ENCODE data around the gene TTC36.
A peak's percentile ranks its signal among the peaks of the same experiment; 100 is the strongest.
"Not testable (repeated sequence)": the region's sequence is repeated elsewhere in the genome, so short reads cannot be mapped to it uniquely, and the experiment has no call there.

TTC36 gene, protein sequence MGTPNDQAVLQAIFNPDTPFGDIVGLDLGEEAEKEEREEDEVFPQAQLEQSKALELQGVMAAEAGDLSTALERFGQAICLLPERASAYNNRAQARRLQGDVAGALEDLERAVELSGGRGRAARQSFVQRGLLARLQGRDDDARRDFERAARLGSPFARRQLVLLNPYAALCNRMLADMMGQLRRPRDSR

DNA sequence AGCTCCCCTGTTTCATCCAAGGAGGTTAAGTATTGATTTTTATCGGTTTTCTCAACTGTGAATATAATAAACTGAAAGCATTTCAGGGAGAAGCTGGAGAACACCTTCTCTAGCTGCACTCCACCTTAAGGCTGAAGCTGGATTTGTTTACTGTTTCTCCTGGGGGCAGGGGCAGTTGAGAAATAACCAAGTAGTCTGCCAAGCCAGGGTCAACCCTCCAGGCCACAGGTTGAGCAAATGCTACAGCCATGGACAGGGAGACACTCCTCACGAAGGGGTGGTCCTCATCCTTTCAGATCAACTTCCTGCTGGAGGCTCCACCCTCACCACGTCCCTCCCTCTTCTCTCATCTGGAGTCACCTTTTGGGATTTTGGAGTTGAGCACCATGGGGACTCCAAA is at the start of gene TTC36:
TSS of gene TTC36 (plus strand) at position 366 of the 400 bp plus-strand sequence. CDS start at position 387, 21 bp downstream.
- DNase-seq (ENCODE audit: low read depth in 2 of 2), result no peak

DNA sequence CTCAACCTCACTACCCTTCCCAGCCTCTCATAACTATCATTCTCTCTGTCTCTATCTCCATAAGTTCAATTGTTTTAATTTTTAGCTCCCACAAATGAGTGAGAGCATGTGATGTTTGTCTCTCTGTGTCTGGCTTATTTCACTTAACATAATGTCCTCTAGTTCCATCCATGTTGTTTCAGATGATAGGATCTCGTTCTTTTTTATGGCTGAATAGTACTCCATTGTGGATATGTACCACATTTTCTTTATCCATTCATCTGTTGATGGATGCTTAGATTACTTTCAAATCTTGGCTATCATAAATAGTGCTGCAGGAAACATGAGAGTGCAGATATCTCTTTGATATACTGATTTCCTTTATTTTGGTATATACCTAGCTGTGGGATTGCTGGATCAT is 46.0 kb upstream of the TTC36 start:
- DNase-seq (ENCODE audit: low read depth in 2 of 2), result not testable (repeated sequence)

DNA sequence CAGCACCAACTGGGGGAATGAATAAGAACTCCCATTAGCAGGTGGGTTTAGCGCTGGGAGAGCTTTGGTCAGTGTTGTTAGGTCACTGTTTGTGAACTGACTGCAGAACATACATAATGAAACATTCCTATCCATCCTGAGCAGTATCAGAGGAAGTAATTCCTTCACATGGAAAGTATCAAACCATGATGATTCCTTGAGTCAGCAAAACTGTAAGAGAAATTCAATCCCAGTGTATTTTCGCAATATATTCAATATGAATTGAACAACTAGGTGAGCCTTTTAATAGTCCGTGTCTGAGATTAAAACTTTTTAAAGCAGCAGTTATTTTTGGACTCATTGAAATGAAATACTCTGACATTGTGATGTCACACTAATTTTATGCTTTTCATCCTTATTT is 42.9 kb upstream of the TTC36 start:
- DNase-seq (ENCODE audit: low read depth in 2 of 2), result no peak

DNA sequence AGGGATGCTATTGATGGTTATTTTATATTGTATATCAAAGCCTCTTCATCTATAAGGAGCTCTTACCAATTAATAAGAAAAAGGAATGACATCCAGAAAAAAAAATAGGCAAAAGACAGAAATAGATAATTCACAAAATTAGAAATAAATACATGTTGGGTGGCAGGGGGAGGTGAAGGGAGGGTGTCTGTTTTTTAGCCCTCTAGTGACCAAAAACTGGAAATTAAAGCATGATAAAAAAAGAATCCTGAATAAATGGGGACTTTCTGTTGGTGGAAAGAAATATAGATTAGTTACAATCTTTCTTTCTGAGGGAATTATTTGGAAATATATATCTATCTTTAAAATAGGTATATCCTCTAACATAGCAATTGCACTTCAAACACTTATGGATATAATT is 42.0 kb upstream of the TTC36 start:
- no peak for DNase-seq (ENCODE audit: low read depth in 2 of 2)

DNA sequence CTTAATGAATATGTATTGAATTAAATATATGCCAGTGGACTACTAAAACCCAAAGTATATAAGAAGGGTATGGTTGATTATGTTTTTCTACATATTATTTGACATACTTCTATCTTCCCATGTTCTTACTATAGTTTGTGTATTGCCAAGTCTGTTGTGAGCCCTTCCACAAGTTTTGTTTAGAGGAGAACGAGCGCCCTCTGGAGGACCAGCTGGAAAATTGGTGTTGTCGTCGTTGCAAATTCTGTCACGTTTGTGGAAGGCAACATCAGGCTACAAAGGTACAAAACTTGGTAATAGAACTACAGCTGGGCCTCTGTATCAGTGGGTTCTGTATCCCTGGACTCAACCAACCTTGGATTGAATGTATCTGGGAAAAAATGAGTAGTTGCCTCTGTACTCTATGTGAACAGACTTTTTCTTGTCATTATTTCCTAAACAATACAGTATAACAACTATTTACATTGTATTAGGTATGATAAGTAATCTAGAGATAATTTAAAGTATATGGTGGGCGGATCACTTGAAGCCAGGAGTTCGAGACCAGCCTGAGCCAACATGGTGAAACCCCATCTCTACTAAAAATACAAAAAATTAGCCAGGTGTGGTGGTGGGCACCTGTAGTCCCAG is 38.7 kb upstream of the TTC36 start:
- DNase-seq (ENCODE audit: low read depth in 2 of 2), result peak; percentile 40 to 46

DNA sequence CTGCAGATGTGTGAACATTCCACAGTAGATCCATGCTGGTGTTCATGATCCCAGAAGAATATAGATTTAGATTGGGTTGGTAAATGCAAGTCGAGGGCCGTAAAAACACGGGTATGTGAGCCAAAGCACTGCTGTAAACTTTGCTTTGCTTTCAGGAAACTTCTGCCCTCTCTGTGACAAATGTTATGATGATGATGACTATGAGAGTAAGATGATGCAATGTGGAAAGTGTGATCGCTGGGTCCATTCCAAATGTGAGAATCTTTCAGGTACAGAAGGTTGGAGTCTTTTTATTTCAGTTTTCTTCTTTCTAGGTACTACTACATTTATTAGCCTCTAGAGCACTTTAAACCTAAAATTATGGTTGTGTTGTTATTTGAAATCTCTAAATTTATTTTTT is 36.2 kb upstream of the TTC36 start:
- DNase-seq (ENCODE audit: low read depth in 2 of 2), result no peak

DNA sequence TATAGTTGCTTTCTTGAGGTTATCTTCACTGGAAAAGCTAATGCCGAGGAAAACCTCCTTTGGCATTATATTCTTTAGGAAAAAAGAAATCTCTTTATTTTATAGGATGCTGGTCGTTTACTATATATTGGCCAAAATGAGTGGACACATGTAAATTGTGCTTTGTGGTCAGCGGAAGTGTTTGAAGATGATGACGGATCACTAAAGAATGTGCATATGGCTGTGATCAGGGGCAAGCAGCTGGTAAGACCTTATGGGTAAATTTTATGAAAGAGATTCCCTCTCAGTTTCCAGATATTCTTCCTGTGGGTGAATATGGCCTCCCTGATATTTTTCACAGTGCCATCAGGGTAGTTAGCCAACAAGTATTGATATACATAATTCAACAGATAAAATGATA is 29.4 kb upstream of the TTC36 start:
- DNase-seq (ENCODE audit: low read depth in 2 of 2), result peak; percentile 1 to 4

DNA sequence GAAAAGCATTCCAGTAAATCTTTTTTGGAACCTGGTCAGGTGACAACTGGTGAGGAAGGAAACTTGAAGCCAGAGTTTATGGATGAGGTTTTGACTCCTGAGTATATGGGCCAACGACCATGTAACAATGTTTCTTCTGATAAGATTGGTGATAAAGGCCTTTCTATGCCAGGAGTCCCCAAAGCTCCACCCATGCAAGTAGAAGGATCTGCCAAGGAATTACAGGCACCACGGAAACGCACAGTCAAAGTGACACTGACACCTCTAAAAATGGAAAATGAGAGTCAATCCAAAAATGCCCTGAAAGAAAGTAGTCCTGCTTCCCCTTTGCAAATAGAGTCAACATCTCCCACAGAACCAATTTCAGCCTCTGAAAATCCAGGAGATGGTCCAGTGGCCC is 24.1 kb upstream of the TTC36 start:
- no peak for DNase-seq (ENCODE audit: low read depth in 2 of 2)

DNA sequence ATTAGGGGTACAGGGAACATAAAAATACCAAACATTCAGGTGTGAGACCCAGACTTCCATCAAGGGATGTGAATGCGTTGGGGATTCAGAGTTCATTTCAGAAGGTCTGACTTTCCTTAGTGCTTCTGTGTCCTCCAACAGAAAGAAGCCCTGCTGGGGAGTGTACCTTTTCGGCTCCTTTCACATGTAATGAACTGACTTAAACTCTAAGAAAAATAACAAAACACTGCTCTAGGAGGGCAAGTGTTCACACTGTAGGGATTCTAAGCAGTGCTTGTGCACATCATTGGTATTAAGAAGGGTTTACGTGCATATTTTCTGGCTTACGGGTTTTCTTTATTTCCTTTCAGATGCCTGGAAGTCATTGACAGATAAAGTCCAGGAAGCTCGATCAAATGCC is 15.7 kb upstream of the TTC36 start:
- no peak for DNase-seq (ENCODE audit: low read depth in 2 of 2)

DNA sequence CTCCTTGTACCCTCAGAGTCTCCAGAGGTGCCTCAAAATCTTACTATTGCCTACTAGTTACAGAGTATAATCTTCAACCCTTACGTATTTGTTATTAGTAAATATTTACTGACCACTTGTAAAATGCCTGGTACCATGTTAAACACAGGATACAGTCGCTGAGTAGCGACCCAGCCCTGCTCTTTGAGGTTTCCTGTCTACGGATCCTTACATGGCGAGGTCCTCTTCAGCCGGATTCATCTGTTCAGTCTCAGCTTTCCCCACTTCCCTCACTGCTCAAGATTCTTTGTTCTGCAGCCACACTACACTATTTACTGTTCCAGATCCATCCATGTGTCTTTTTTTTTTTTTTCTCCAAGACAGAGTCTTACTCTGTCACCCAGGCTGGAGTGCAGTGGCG is 13.2 kb upstream of the TTC36 start:
- DNase-seq (ENCODE audit: low read depth in 2 of 2), result no peak

DNA sequence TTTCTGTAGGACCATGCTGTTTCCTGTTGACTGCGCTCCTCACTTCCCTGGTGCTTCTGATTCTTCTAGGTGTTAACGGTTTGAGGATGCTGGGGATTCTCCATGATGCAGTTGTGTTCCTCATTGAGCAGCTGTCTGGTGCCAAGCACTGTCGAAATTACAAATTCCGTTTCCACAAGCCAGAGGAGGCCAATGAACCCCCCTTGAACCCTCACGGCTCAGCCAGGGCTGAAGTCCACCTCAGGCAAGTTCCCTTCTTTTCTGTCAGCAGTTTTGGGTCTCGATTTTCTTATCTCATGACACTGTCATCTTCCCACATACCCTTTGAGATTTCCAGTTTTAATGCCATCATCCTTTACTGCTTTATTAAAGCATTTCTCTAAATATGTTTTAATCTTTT is 7.7 kb upstream of the TTC36 start:
- no peak for DNase-seq (ENCODE audit: low read depth in 2 of 2)

DNA sequence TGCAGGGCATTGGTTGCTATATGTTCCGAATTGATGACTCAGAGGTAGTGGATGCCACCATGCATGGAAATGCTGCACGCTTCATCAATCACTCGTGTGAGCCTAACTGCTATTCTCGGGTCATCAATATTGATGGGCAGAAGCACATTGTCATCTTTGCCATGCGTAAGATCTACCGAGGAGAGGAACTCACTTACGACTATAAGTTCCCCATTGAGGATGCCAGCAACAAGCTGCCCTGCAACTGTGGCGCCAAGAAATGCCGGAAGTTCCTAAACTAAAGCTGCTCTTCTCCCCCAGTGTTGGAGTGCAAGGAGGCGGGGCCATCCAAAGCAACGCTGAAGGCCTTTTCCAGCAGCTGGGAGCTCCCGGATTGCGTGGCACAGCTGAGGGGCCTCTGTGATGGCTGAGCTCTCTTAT is 5.4 kb upstream of the TTC36 start:
- no peak for DNase-seq (ENCODE audit: low read depth in 2 of 2)

DNA sequence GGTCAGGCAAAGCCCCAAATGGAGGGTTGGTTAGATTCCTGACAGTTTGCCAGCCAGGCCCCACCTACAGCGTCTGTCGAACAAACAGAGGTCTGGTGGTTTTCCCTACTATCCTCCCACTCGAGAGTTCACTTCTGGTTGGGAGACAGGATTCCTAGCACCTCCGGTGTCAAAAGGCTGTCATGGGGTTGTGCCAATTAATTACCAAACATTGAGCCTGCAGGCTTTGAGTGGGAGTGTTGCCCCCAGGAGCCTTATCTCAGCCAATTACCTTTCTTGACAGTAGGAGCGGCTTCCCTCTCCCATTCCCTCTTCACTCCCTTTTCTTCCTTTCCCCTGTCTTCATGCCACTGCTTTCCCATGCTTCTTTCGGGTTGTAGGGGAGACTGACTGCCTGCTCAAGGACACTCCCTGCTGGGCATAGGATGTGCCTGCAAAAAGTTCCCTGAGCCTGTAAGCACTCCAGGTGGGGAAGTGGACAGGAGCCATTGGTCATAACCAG is 4.7 kb upstream of the TTC36 start:
- DNase-seq (ENCODE audit: low read depth in 2 of 2), result no peak

DNA sequence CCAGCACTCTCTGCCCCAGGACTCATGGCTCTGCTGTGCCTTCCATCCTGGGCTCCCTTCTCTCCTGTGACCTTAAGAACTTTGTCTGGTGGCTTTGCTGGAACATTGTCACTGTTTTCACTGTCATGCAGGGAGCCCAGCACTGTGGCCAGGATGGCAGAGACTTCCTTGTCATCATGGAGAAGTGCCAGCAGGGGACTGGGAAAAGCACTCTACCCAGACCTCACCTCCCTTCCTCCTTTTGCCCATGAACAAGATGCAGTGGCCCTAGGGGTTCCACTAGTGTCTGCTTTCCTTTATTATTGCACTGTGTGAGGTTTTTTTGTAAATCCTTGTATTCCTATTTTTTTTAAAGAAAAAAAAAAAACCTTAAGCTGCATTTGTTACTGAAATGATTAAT is 2.9 kb upstream of the TTC36 start:
- DNase-seq (ENCODE audit: low read depth in 2 of 2), result no peak

DNA sequence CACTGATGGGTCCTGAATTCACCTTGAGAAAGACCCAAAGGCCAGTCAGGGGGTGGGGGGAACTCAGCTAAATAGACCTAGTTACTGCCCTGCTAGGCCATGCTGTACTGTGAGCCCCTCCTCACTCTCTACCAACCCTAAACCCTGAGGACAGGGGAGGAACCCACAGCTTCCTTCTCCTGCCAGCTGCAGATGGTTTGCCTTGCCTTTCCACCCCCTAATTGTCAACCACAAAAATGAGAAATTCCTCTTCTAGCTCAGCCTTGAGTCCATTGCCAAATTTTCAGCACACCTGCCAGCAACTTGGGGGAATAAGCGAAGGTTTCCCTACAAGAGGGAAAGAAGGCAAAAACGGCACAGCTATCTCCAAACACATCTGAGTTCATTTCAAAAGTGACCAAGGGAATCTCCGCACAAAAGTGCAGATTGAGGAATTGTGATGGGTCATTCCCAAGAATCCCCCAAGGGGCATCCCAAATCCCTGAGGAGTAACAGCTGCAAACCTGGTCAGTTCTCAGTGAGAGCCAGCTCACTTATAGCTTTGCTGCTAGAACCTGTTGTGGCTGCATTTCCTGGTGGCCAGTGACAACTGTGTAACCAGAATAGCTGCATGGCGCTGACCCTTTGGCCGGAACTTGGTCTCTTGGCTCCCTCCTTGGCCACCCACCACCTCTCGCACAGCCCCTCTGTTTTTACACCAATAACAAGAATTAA is 2.4 kb upstream of the TTC36 start:
- no peak for DNase-seq (ENCODE audit: low read depth in 2 of 2)

DNA sequence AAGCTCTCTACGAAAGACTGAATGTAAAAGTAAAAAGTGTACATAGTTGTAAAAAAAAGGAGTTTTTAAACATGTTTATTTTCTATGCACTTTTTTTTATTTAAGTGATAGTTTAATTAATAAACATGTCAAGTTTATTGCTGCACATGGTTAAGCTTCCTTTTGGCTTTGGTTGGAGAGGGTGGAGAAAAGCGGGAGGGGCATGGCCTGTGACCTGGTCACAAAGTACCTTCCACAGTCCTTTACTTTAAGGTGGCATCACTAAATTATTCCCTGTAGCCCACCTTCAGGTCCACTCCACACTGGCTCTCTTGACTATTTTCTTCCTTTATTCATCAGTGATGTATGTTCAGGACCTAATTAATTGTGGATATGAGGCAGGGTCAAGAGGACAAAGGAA is 586 bp upstream of the TTC36 start:
- DNase-seq (ENCODE audit: low read depth in 2 of 2), result no peak

DNA sequence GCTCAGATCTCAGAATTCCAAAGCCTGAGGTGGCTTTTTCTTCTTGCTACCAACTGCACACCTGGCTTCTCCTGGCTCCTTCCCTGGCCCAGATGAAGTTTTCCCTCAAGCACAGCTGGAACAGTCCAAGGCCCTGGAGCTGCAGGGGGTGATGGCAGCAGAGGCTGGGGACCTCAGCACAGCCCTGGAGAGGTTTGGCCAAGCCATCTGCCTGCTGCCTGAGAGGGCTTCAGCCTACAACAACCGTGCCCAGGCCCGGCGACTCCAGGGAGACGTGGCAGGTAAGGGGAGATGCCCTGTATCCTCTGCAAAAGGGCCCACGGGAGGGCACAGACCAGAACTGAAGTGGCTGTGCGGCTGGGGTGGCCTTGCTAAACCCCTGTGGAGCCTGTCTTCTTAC is 1.2 kb downstream of the TTC36 start:
- no peak for DNase-seq (ENCODE audit: low read depth in 2 of 2)

DNA sequence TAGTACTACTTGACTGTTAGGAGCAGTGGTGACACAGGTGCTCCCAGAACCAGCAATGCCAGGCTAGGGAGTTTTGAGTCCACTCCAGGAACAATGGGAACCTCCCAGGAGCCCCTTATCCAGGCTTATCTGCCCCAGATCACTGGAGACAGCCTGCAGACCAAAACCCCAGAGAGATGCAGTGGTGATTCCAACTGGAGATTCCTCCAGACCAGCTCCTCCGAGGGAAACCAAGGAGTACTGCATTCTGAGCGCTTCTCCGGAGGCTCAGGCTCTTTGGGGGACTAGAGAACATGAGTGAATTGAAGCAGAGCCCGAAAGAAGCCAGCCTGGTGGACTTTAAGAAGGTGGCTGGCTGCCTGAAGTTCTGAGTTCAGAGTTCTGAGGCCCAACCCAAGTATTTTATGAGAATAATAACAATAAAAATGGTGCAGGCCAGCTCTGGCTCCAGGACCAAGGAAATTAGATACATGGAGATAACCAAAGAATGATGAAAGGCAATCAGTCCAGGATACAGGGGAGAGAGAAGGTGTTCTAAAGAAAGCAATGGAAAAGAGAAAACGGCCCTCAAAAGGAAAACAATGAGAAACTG is 2.4 kb downstream of the TTC36 start:
- no peak for DNase-seq (ENCODE audit: low read depth in 2 of 2)

DNA sequence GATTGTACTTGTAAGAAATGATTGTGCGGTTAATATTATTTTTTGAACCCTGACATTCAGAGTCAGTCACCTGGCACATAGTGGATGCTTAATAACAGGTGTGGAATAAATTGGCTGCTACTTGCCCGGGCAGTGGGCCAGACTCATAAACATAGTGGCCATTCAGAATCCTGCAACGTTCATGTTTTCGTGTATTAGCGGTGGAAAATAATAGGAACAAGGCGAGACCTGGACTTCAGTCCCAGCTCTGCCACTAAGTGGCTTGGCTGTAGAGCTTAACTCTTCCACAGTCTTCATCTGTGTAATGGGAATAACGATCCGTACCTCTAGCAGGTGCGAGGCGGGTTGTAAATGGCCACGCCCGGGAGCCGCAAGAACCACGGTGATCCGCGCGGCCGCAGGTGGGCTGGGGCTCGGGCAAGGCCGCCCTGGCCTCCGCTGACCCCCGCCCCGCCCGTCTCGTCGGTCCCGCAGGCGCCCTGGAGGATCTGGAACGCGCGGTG is 3.0 kb downstream of the TTC36 start:
- DNase-seq (ENCODE audit: low read depth in 2 of 2), result no peak

DNA sequence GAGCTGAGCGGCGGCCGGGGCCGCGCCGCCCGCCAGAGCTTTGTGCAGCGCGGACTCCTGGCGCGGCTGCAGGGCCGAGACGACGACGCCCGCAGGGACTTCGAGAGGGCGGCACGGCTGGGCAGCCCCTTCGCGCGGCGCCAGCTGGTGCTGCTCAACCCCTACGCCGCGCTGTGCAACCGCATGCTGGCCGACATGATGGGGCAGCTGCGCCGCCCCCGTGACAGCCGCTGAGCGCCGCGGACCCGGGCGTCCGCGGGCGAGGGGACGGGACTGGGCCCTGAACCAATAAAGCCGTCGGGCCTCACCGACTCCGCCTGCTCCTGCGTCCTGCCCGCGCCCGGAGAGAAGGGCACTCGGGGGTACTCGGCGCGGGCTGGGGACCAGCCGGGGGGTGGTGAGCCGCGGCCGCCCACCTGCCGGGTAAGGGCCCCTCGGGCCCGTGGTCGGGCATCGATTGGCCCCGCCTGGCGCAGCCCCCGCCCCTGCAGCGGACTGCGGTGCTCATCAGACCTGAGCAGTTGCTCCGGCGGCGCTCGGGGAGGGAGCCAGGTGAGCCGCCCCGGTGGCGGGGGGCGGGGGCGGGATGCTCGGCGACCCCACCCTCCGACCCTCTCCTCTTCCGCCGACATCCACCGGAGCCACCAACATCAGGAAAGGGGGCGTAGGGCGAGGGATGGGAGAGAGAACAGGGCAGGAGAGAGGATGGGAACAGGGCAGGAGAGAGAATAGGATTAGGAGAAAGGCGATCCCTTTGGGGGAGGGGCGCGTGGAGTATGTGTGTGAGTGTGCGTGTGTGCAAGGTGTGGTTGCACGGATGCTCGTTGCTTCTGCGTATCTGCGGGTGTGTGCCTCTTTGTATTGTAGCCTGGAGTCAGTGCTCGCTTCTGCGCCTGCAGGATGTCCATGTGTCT is 3.7 kb downstream of the TTC36 start, which contains the start of gene TMEM25:
TSS of gene TMEM25 (plus strand) at position 510 of the 914 bp plus-strand sequence. CDS start 610 bp downstream, outside the sequence.
- peak; percentile 7 to 13 for DNase-seq (ENCODE audit: low read depth in 2 of 2)

DNA sequence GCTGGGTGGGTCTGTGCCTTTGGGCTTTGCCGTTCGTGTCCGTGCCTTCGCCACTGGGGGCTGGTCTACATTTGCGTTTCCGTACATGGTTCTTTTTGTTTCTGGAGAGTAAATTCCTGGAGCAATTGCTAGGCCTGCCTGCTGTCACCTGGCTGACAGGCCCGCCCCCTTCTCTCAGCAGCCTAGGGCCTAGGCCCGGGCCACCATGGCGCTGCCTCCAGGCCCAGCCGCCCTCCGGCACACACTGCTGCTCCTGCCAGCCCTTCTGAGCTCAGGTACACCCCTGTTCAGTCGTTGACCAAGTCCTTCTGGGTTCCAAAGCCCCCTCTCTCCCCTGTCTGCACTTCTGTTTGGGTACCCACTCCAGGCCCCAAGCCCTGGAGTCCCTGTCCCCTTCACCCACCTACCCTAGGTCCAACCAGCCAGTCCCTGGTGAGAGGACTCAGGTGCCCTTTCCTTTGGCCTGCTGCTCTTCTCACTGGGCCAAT is 4.4 kb downstream of the TTC36 start:
- DNase-seq (ENCODE audit: low read depth in 2 of 2), result no peak

Measured in fibroblast of skin of left quadriceps (primary cell).